ENCODE results near the gene IRX4.

DNA sequence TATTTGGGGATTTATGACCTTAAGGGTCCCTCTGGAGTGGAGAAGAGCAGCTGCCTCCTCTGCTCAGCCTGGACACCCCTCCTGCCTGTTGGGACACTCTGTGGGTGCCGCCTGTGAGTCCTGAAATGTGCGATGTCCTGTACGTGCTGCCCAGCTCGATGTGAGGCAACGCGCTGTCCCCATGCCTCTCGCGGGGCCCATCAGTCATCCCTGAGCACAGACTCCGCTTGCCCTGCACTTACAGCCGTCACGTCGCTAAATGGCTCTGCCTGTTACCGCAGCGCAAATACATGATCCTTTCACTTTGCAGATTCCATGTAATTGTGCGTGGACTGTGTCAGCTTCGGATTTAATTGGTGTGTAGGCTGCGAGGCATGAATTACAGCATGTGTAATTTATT, 27.1 kb downstream of the IRX4 start:
- TF ChIP-seq, protein P1, sequence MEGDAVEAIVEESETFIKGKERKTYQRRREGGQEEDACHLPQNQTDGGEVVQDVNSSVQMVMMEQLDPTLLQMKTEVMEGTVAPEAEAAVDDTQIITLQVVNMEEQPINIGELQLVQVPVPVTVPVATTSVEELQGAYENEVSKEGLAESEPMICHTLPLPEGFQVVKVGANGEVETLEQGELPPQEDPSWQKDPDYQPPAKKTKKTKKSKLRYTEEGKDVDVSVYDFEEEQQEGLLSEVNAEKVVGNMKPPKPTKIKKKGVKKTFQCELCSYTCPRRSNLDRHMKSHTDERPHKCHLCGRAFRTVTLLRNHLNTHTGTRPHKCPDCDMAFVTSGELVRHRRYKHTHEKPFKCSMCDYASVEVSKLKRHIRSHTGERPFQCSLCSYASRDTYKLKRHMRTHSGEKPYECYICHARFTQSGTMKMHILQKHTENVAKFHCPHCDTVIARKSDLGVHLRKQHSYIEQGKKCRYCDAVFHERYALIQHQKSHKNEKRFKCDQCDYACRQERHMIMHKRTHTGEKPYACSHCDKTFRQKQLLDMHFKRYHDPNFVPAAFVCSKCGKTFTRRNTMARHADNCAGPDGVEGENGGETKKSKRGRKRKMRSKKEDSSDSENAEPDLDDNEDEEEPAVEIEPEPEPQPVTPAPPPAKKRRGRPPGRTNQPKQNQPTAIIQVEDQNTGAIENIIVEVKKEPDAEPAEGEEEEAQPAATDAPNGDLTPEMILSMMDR (IDR thresholded peaks at IDR 0.05; ENCODE audit: insufficient read depth, low read depth, low read length): no peak
- no peak for TF ChIP-seq EZH2 (IDR thresholded peaks at IDR 0.05; ENCODE audit: insufficient read depth, low read length)
